Neural progenitor cell (in vitro differentiated cells): ENCODE results near the gene CDC16. TPM values are rescaled to one million over a fixed set of nuclear protein-coding genes. Genes with fewer than 3 reads are reported as not detected.

Experiments used
- DNase-seq: peaks from one replicate; pipeline ENCODE4 v3.0.0-alpha.2; 2016; ENCODE audit warnings: low spot score
- H2AFZ ChIP-seq: fragments of 200-600 bp; sonication (generic); replicated peaks from 2 replicates; pipeline ENCODE4 v1.6.1; 2016; ENCODE audit warnings: antibody characterized with exemption
- H3F3A ChIP-seq: fragments of 200-600 bp; sonication (generic); 2 replicates; pipeline ENCODE4 v1.6.1; 2016; ENCODE audit warnings: antibody characterized with exemption, low read depth
- H3K27ac ChIP-seq: fragments of 200-600 bp; sonication (generic); 2 replicates; pipeline ENCODE4 v1.5.1; 2016; ENCODE audit warnings: mild to moderate bottlenecking
- H3K27me3 ChIP-seq: fragments of 200-600 bp; sonication (generic); 2 replicates; pipeline ENCODE4 v1.6.1; 2016; ENCODE audit warnings: mild to moderate bottlenecking, moderate library complexity
- H3K36me3 ChIP-seq: fragments of 200-600 bp; sonication (generic); 2 replicates; pipeline ENCODE4 v1.5.1; 2016
- H3K4me1 ChIP-seq: fragments of 200-600 bp; sonication (generic); 2 replicates; pipeline ENCODE4 v1.6.1; 2016; ENCODE audit warnings: mixed run types
- H3K4me2 ChIP-seq: fragments of 200-600 bp; sonication (generic); 2 replicates; pipeline ENCODE4 v1.6.1; 2016
- H3K4me3 ChIP-seq: fragments of 200-600 bp; sonication (generic); 2 replicates; pipeline ENCODE4 v1.5.1; 2016
- H3K79me2 ChIP-seq: fragments of 200-600 bp; sonication (generic); 2 replicates; pipeline ENCODE4 v1.6.1; 2016; ENCODE audit warnings: low read depth
- H3K9ac ChIP-seq: fragments of 200-600 bp; sonication (generic); 2 replicates; pipeline ENCODE4 v1.6.1; 2016
- H3K9me3 ChIP-seq: fragments of 200-600 bp; sonication (generic); 2 replicates; pipeline ENCODE4 v1.5.1; 2016; ENCODE audit warnings: low read depth
- H4K20me1 ChIP-seq: fragments of 200-600 bp; sonication (generic); 2 replicates; pipeline ENCODE4 v1.6.1; 2016; ENCODE audit warnings: low read depth
- H3K27ac Mint-ChIP-seq: 3 replicates; pipeline ENCODE4 v1.8.0; 2021; ENCODE audit warnings: mixed read lengths
- H3K27me3 Mint-ChIP-seq: 2 replicates; pipeline ENCODE4 v1.8.0; 2022; ENCODE audit warnings: low read depth, mild to moderate bottlenecking, inconsistent platforms, moderate library complexity, mixed read lengths; ENCODE audit not compliant: insufficient read depth
- H3K36me3 Mint-ChIP-seq: 3 replicates; pipeline ENCODE4 v1.8.0; 2021; ENCODE audit warnings: mixed read lengths
- H3K4me1 Mint-ChIP-seq: 3 replicates; pipeline ENCODE4 v1.8.0; 2021; ENCODE audit warnings: mixed read lengths
- H3K4me3 Mint-ChIP-seq: 3 replicates; pipeline ENCODE4 v1.8.0; 2021; ENCODE audit warnings: mild to moderate bottlenecking, moderate library complexity, mixed read lengths
- H3K9me3 Mint-ChIP-seq: 3 replicates; pipeline ENCODE4 v1.8.0; 2020; ENCODE audit warnings: mixed read lengths
- CTCF ChIP-seq: fragments of 200-600 bp; sonication (generic); IDR thresholded peaks from 2 replicates; pipeline ENCODE4 v1.5.1; 2017; ENCODE audit warnings: antibody characterized with exemption, mild to moderate bottlenecking
- EZH2 ChIP-seq: fragments of 200-600 bp; sonication (generic); IDR thresholded peaks from 2 replicates; pipeline ENCODE4 v1.6.1; 2017; ENCODE audit warnings: antibody characterized with exemption, mild to moderate bottlenecking, moderate library complexity
- EZH2phosphoT487 ChIP-seq: fragments of 200-600 bp; sonication (generic); IDR thresholded peaks from 2 replicates; pipeline ENCODE4 v1.6.1; 2017; ENCODE audit warnings: antibody characterized with exemption
- total RNA-seq: library from RNA; depleted of rRNA; stranded (reverse); fragments of >200 nt; gene quantifications from 2 replicates; pipeline ENCODE4 v1.2.3, GENCODE V29; 2015; ENCODE audit warnings: low replicate concordance

CDC16 gene
- total RNA-seq, 1 donor from 2014 or later, result 69.6 TPM

GRCh38 chr13:114222461-114222968, 12.2 kb upstream of the CDC16 start:
- Histone ChIP-seq H3F3A (no peaks in the 10 kb centered on the region), H3K36me3 (no peaks in the 10 kb centered on the region), H3K27me3 (no peaks in the 10 kb centered on the region), H3K9ac (no peak overlapping the region), H4K20me1 (no peaks in the 10 kb centered on the region), H3K9me3 (no peaks in the 10 kb centered on the region), H3K27ac (no peak overlapping the region), H3K4me1 (no peaks in the 10 kb centered on the region), H2AFZ (no peak overlapping the region), H3K79me2 (no peaks in the 10 kb centered on the region), H3K4me2 (no peak overlapping the region), H3K4me3 (no peak overlapping the region)
- TF ChIP-seq CTCF, result no peak
- no peak for TF ChIP-seq EZH2phosphoT487
- TF ChIP-seq EZH2, result no peak
- Mint-ChIP-seq H3K4me3 (no peak overlapping the region), H3K27me3 (peaks cover 4% of the 10 kb centered on the region), H3K9me3 (no peaks in the 10 kb centered on the region), H3K27ac (peak overlapping the region; percentile 60), H3K4me1 (peaks cover 16% of the 10 kb centered on the region), H3K36me3 (no peaks in the 10 kb centered on the region)
- DNase-seq, result no peak

DNA sequence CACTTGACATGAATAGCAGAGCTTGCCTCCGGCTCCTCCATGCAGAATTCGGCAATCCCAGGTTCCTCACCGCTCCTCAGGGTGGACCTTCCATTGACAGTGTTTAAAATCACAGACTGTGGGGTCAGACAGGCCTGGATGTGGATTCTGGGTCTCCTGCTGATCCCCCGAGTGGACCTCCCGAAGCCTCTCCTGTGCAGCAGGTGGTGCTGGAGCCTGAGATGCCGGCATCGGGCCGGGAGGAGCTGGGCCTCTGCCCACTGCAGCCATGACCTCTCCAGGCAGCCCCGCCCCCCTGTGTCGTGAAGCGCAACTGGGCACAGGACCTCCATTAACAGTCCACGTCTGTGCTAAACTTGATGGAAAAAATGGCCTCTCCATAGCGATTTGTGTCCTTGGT, 10.5 kb upstream of the CDC16 start:
- Mint-ChIP-seq H3K4me3 (no peak overlapping the region), H3K9me3 (no peaks in the 10 kb centered on the region), H3K27me3 (peaks cover 9% of the 10 kb centered on the region), H3K27ac (no peak overlapping the region), H3K36me3 (no peaks in the 10 kb centered on the region), H3K4me1 (peaks cover 18% of the 10 kb centered on the region)
- H3K9me3 ChIP-seq, result no peaks in the 10 kb centered on the region
- H3K27ac ChIP-seq, result no peak overlapping the region
- peaks cover 5% of the 10 kb centered on the region for H3K4me1 ChIP-seq
- H3K36me3 ChIP-seq, result no peaks in the 10 kb centered on the region
- H3K4me3 ChIP-seq, result no peak overlapping the region
- no peaks in the 10 kb centered on the region for H4K20me1 ChIP-seq
- H3F3A ChIP-seq, result peaks cover 1% of the 10 kb centered on the region
- H3K9ac ChIP-seq, result no peak overlapping the region
- H3K4me2 ChIP-seq, result no peak overlapping the region
- TF ChIP-seq EZH2phosphoT487, result no peak
- no peak for TF ChIP-seq CTCF
- no peak for TF ChIP-seq EZH2
- H2AFZ ChIP-seq, result no peak overlapping the region
- H3K79me2 ChIP-seq, result no peaks in the 10 kb centered on the region
- DNase-seq, result no peak
- H3K27me3 ChIP-seq, result peaks cover 4% of the 10 kb centered on the region

DNA sequence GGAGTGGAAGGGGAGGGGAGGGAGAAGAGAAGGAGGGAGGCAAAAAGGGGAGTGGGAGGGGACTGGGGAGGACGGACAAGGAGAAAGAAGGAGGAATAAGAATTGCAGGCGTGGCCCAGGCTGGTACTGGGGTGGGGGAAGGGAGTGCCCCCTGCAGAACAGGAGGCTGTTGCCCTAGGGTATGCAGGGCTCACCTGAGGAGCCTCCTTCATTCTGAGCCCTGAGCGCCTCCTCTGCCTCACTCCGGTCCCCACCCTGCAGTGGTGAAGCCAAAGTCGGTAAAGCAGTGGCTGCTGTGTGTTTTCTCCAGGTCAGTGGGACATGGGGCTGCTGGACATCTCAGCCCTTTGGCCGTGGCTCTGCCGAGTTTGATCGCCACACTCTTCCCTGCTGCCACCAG, 9.1 kb upstream of the CDC16 start:
- Histone ChIP-seq H3K27ac (no peak overlapping the region), H3F3A (peaks cover 7% of the 10 kb centered on the region), H3K4me2 (no peak overlapping the region), H3K27me3 (peaks cover 18% of the 10 kb centered on the region), H3K4me3 (no peak overlapping the region), H3K36me3 (no peaks in the 10 kb centered on the region), H3K79me2 (no peaks in the 10 kb centered on the region), H3K9ac (no peak overlapping the region), H2AFZ (no peak overlapping the region), H4K20me1 (no peaks in the 10 kb centered on the region), H3K4me1 (peaks cover 13% of the 10 kb centered on the region), H3K9me3 (no peaks in the 10 kb centered on the region)
- TF ChIP-seq EZH2, result no peak
- TF ChIP-seq CTCF, result no peak
- no peak for TF ChIP-seq EZH2phosphoT487
- peaks cover 14% of the 10 kb centered on the region for H3K27me3 Mint-ChIP-seq
- H3K4me1 Mint-ChIP-seq, result peaks cover 30% of the 10 kb centered on the region
- no peak overlapping the region for H3K27ac Mint-ChIP-seq
- no peak overlapping the region for H3K4me3 Mint-ChIP-seq
- no peak for DNase-seq
- no peaks in the 10 kb centered on the region for H3K36me3 Mint-ChIP-seq
- no peaks in the 10 kb centered on the region for H3K9me3 Mint-ChIP-seq
